GM12864 (cell line): ENCODE measurements around the gene METTL4.

Source experiments
- DNase-seq: peaks from one replicate; pipeline ENCODE4 v3.0.0-alpha.2; 2011; ENCODE audit warnings: low read depth
- H3K4me3 ChIP-seq: 2 replicates; pipeline ENCODE4 v1.5.1; 2011; ENCODE audit warnings: mild to moderate bottlenecking, low read depth, low read length, control low read depth
- CTCF ChIP-seq: IDR thresholded peaks from 2 replicates; pipeline ENCODE4 v1.5.1; 2011; ENCODE audit warnings: low read depth, mild to moderate bottlenecking, moderate library complexity, low read length, control low read depth, inconsistent platforms; ENCODE audit errors: missing control alignments

The METTL4 gene

GRCh38 chr18:2602844-2603243 lies 31.5 kb upstream of the METTL4 start:
- TF ChIP-seq CTCF = no peak
- no peak for DNase-seq
- H3K4me3 ChIP-seq = no peak overlapping the region

GRCh38 chr18:2597639-2598038 lies 26.3 kb upstream of the METTL4 start:
- no peak overlapping the region for H3K4me3 ChIP-seq
- TF ChIP-seq CTCF = no peak
- no peak for DNase-seq

- H3K4me3 ChIP-seq = no peak overlapping the region
- no peak for DNase-seq
- TF ChIP-seq CTCF = no peak
Observed at GRCh38 chr18:2590303-2590702, 19.0 kb upstream of the METTL4 start.

GRCh38 chr18:2589345-2590068 lies 18.2 kb upstream of the METTL4 start:
- DNase-seq = no peak
- no peak overlapping the region for H3K4me3 ChIP-seq
- TF ChIP-seq CTCF = no peak

- DNase-seq = no peak
- no peak overlapping the region for H3K4me3 ChIP-seq
- no peak for TF ChIP-seq CTCF
Observed at GRCh38 chr18:2588666-2589344, 17.5 kb upstream of the METTL4 start.

- no peak for DNase-seq
- no peak for TF ChIP-seq CTCF
- H3K4me3 ChIP-seq = no peak overlapping the region
Observed at GRCh38 chr18:2587788-2588187, 16.5 kb upstream of the METTL4 start.
